GM23338 (cell line): ENCODE data around the gene OST4. TPM values are rescaled to one million over a fixed set of nuclear protein-coding genes. Genes with fewer than 3 reads are reported as not detected.

ENCODE experiments used
- ATAC-seq: fragments of 200-7000 bp; cut with Tn5 transposase; 3 replicates; pipeline ENCODE4 v1.9.1; 2020
- DNase-seq: peaks from one replicate; pipeline ENCODE4 v3.0.0-alpha.2; 2015; ENCODE audit warnings: low spot score
- H2AFZ ChIP-seq: fragments of 200-600 bp; sonication (generic); 2 replicates; pipeline ENCODE4 v1.8.0; 2016; ENCODE audit warnings: antibody characterized with exemption, mild to moderate bottlenecking, moderate library complexity
- H3F3A ChIP-seq: fragments of 200-600 bp; sonication (generic); replicated peaks from 2 replicates; pipeline ENCODE4 v1.8.0; 2017; ENCODE audit warnings: antibody characterized with exemption, mixed run types, low read depth
- H3K27ac ChIP-seq: fragments of 200-600 bp; sonication (generic); 2 replicates; pipeline ENCODE4 v1.6.1; 2016; ENCODE audit warnings: low read depth
- H3K27me3 ChIP-seq: fragments of 200-600 bp; sonication (generic); 2 replicates; pipeline ENCODE4 v1.8.0; 2016; ENCODE audit warnings: mild to moderate bottlenecking, mixed run types, moderate library complexity; ENCODE audit not compliant: insufficient read depth
- H3K36me3 ChIP-seq: fragments of 200-600 bp; sonication (generic); 2 replicates; pipeline ENCODE4 v1.8.0; 2016; ENCODE audit warnings: mild to moderate bottlenecking; ENCODE audit not compliant: insufficient read depth
- H3K4me1 ChIP-seq: fragments of 200-600 bp; sonication (generic); 2 replicates; pipeline ENCODE4 v1.8.0; 2016; ENCODE audit warnings: mild to moderate bottlenecking, moderate library complexity; ENCODE audit not compliant: insufficient read depth
- H3K4me2 ChIP-seq: fragments of 200-600 bp; sonication (generic); 2 replicates; pipeline ENCODE4 v1.7.1; 2017; ENCODE audit warnings: mixed run types
- H3K4me3 ChIP-seq: fragments of 200-600 bp; sonication (generic); 2 replicates; pipeline ENCODE4 v1.6.1; 2016; ENCODE audit warnings: mixed run types
- H3K79me2 ChIP-seq: fragments of 200-600 bp; sonication (generic); replicated peaks from 2 replicates; pipeline ENCODE4 v1.8.0; 2017; ENCODE audit warnings: mild to moderate bottlenecking; ENCODE audit not compliant: insufficient read depth
- H3K9me2 ChIP-seq: fragments of 200-600 bp; sonication (generic); 2 replicates; pipeline ENCODE4 v1.8.0; 2017; ENCODE audit not compliant: insufficient read depth
- H4K20me1 ChIP-seq: fragments of 200-600 bp; sonication (generic); replicated peaks from 2 replicates; pipeline ENCODE4 v1.8.0; 2017; ENCODE audit warnings: mild to moderate bottlenecking; ENCODE audit not compliant: insufficient read depth
- H3K27ac Mint-ChIP-seq: 2 replicates; pipeline ENCODE4 v1.8.0; 2020; ENCODE audit warnings: inconsistent platforms, mild to moderate bottlenecking, moderate library complexity, mixed read lengths
- H3K27me3 Mint-ChIP-seq: 3 replicates; pipeline ENCODE4 v1.8.0; 2022; ENCODE audit warnings: low read depth, mild to moderate bottlenecking, moderate library complexity, mixed read lengths, inconsistent platforms; ENCODE audit not compliant: insufficient read depth, poor library complexity
- H3K36me3 Mint-ChIP-seq: 3 replicates; pipeline ENCODE4 v1.8.0; 2021; ENCODE audit warnings: low read depth, mild to moderate bottlenecking, inconsistent platforms, moderate library complexity, mixed read lengths
- H3K4me1 Mint-ChIP-seq: 3 replicates; pipeline ENCODE4 v1.8.0; 2020; ENCODE audit warnings: mild to moderate bottlenecking, inconsistent platforms, mixed read lengths
- H3K4me3 Mint-ChIP-seq: 3 replicates; pipeline ENCODE4 v1.8.0; 2021; ENCODE audit warnings: moderate library complexity, mild to moderate bottlenecking, inconsistent platforms, mixed read lengths
- H3K9me3 Mint-ChIP-seq: 3 replicates; pipeline ENCODE4 v1.8.0; 2020; ENCODE audit warnings: moderate library complexity, mild to moderate bottlenecking, inconsistent platforms, mixed read lengths
- CREB1 ChIP-seq: fragments of 250-450 bp; sonication (Bioruptor Pico); IDR thresholded peaks from 2 replicates; pipeline ENCODE4 v1.5.0; 2020; ENCODE audit warnings: low read depth, mild to moderate bottlenecking, moderate library complexity
- CTCF ChIP-seq, 2 experiments: fragments of 200-600 bp in 1 of 2; sonication (generic) in 1 of 2; conservative IDR thresholded peaks; 2 replicates each; pipeline versions ENCODE4 v1.5.1 to v1.6.1; 2016 to 2017; ENCODE audit warnings: antibody characterized with exemption in 2 of 2, low read depth in 2 of 2, mild to moderate bottlenecking in 2 of 2, moderate library complexity in 1 of 2
- ETS1 ChIP-seq: IDR thresholded peaks from 2 replicates; pipeline ENCODE4 v1.6.1; 2016; ENCODE audit warnings: antibody characterized with exemption
- EZH2 ChIP-seq: fragments of 200-600 bp; sonication (generic); IDR thresholded peaks from one replicate; pipeline ENCODE4 v1.8.0; 2017; ENCODE audit warnings: antibody characterized with exemption, mild to moderate bottlenecking, low read depth; ENCODE audit not compliant: unreplicated experiment
- EZH2phosphoT487 ChIP-seq: fragments of 200-600 bp; sonication (generic); IDR thresholded peaks from one replicate; pipeline ENCODE4 v1.8.1; 2018; ENCODE audit warnings: antibody characterized with exemption; ENCODE audit not compliant: unreplicated experiment
- JUNB ChIP-seq: IDR thresholded peaks from one replicate; pipeline ENCODE4 v1.6.1; 2016; ENCODE audit warnings: antibody characterized with exemption; ENCODE audit not compliant: unreplicated experiment
- NANOG ChIP-seq: IDR thresholded peaks from 2 replicates; pipeline ENCODE4 v1.6.1; 2016; ENCODE audit warnings: antibody characterized with exemption, borderline replicate concordance
- POLR2AphosphoS5 ChIP-seq: IDR thresholded peaks from 2 replicates; pipeline ENCODE4 v1.6.1; 2016; ENCODE audit warnings: antibody characterized with exemption, low read depth
- STAT1 ChIP-seq: IDR thresholded peaks from one replicate; pipeline ENCODE4 v1.6.1; 2016; ENCODE audit warnings: antibody characterized with exemption; ENCODE audit not compliant: unreplicated experiment
- ZNF114 ChIP-seq: fragments of 250-450 bp; sonication (Bioruptor Pico); IDR thresholded peaks from 2 replicates; pipeline ENCODE4 v1.5.0; 2020; ENCODE audit warnings: mild to moderate bottlenecking, moderate library complexity
- ZNF331 ChIP-seq: fragments of 250-450 bp; sonication (Bioruptor Pico); IDR thresholded peaks from 2 replicates; pipeline ENCODE4 v1.5.0; 2020; ENCODE audit warnings: low read depth, mild to moderate bottlenecking, moderate library complexity
- polyA plus RNA-seq: library from polyadenylated mRNA; unstranded; fragments of >200 nt; fragmentation: Nextera tagmentation; extraction: Ambion mirVana; gene quantifications from 2 replicates; pipeline ENCODE4 v1.2.1, GENCODE V29; 2016
- total RNA-seq: library from RNA; depleted of rRNA; stranded (reverse); fragments of >200 nt; shearing (Covaris generic); gene quantifications from 2 replicates; pipeline ENCODE4 v1.2.3, GENCODE V29; 2014
- TF ChIP-seq, protein P1 (sequence below): fragments of 250-450 bp; sonication (Bioruptor Pico); IDR thresholded peaks from 2 replicates; pipeline ENCODE4 v1.5.0; 2020; ENCODE audit warnings: mild to moderate bottlenecking, moderate library complexity
- TF ChIP-seq, protein P2 (sequence below): IDR thresholded peaks from one replicate; pipeline ENCODE4 v1.6.1; 2018; ENCODE audit warnings: antibody characterized with exemption; ENCODE audit not compliant: unreplicated experiment

OST4 gene
- total and polyA plus RNA-seq, 2 experiments from 2014 or later: 226 to 568 TPM

DNA sequence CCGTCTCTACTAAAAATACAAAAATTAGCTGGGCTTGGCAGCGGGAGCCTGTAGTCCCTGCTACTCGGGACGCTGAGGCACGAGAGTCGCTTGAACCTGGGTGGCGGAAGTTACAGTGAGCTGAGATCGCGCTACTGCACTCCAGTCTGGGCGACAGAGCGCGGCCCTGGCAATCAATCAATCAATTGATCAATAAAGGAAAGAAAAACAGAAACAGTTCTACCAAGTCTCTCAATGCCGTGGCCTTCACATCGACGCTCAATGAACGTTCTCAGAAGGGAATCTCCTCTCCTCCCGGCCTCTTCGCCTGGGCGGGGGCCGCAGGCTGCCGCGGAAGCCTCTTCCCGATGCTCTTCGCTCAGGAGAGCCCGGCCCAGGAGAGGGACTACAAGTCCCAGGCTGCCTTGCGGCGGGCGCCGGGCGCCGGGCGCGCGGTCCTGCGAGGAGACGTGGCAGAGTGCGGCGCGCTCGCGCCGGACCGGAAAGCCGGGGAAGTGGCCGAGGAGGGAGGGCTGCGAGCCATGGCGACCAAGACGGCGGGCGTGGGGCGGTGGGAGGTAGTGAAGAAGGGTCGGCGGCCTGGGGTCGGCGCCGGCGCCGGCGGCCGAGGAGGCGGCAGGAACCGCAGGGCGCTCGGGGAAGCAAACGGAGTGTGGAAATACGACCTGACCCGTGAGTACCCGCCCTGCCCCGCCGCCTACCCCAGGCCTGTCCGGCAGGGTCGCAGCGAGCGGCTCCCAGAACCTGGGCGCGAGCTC lies 38.8 kb downstream of the OST4 start, which contains the start of gene TMEM214:
TSS of gene TMEM214 (plus strand) at position 471 of the 758 bp plus-strand sequence. CDS start at position 522, 51 bp downstream.
- Histone ChIP-seq H3K79me2 (peaks cover 13% of the 10 kb centered on the region), H3K4me2 (peak within 1 kb of the TSS; percentile 97), H4K20me1 (no peaks in the 10 kb centered on the region; the same call in 1 of the 2 replicates), H2AFZ (peak within 1 kb of the TSS; percentile 100), H3K27me3 (no peaks in the 10 kb centered on the region), H3K27ac (no peak within 1 kb of the TSS), H3K4me3 (peak within 1 kb of the TSS; percentile 99), H3F3A (no peaks in the 10 kb centered on the region), H3K9me2 (no peaks in the 10 kb centered on the region), H3K36me3 (no peaks in the 10 kb centered on the region), H3K4me1 (peaks cover 9% of the 10 kb centered on the region; the same call in 1 of the 2 replicates)
- Mint-ChIP-seq H3K4me1 (peaks cover 16% of the 10 kb centered on the region), H3K27me3 (peaks cover 16% of the 10 kb centered on the region), H3K36me3 (peaks cover 28% of the 10 kb centered on the region), H3K4me3 (peak within 1 kb of the TSS; percentile 94), H3K9me3 (no peaks in the 10 kb centered on the region), H3K27ac (peak within 1 kb of the TSS; percentile 74; the same call in 1 of the 2 replicates)
- TF ChIP-seq CREB1 (CRISPR knock-in tag): 0 out of 2 replicates have a peak, but pooled peaks have one; percentile 34
- no peak for TF ChIP-seq ZNF114 (CRISPR knock-in tag)
- peak; percentile 83 for TF ChIP-seq ETS1
- TF ChIP-seq, protein P1, sequence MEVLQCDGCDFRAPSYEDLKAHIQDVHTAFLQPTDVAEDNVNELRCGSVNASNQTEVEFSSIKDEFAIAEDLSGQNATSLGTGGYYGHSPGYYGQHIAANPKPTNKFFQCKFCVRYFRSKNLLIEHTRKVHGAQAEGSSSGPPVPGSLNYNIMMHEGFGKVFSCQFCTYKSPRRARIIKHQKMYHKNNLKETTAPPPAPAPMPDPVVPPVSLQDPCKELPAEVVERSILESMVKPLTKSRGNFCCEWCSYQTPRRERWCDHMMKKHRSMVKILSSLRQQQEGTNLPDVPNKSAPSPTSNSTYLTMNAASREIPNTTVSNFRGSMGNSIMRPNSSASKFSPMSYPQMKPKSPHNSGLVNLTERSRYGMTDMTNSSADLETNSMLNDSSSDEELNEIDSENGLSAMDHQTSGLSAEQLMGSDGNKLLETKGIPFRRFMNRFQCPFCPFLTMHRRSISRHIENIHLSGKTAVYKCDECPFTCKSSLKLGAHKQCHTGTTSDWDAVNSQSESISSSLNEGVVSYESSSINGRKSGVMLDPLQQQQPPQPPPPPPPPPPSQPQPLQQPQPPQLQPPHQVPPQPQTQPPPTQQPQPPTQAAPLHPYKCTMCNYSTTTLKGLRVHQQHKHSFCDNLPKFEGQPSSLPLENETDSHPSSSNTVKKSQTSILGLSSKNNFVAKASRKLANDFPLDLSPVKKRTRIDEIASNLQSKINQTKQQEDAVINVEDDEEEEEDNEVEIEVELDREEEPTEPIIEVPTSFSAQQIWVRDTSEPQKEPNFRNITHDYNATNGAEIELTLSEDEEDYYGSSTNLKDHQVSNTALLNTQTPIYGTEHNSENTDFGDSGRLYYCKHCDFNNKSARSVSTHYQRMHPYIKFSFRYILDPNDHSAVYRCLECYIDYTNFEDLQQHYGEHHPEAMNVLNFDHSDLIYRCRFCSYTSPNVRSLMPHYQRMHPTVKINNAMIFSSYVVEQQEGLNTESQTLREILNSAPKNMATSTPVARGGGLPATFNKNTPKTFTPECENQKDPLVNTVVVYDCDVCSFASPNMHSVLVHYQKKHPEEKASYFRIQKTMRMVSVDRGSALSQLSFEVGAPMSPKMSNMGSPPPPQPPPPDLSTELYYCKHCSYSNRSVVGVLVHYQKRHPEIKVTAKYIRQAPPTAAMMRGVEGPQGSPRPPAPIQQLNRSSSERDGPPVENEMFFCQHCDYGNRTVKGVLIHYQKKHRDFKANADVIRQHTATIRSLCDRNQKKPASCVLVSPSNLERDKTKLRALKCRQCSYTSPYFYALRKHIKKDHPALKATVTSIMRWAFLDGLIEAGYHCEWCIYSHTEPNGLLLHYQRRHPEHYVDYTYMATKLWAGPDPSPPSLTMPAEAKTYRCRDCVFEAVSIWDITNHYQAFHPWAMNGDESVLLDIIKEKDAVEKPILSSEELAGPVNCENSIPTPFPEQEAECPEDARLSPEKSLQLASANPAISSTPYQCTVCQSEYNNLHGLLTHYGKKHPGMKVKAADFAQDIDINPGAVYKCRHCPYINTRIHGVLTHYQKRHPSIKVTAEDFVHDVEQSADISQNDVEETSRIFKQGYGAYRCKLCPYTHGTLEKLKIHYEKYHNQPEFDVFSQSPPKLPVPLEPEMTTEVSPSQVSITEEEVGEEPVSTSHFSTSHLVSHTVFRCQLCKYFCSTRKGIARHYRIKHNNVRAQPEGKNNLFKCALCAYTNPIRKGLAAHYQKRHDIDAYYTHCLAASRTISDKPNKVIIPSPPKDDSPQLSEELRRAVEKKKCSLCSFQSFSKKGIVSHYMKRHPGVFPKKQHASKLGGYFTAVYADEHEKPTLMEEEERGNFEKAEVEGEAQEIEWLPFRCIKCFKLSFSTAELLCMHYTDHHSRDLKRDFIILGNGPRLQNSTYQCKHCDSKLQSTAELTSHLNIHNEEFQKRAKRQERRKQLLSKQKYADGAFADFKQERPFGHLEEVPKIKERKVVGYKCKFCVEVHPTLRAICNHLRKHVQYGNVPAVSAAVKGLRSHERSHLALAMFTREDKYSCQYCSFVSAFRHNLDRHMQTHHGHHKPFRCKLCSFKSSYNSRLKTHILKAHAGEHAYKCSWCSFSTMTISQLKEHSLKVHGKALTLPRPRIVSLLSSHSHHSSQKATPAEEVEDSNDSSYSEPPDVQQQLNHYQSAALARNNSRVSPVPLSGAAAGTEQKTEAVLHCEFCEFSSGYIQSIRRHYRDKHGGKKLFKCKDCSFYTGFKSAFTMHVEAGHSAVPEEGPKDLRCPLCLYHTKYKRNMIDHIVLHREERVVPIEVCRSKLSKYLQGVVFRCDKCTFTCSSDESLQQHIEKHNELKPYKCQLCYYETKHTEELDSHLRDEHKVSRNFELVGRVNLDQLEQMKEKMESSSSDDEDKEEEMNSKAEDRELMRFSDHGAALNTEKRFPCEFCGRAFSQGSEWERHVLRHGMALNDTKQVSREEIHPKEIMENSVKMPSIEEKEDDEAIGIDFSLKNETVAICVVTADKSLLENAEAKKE (CRISPR knock-in tag): no peak
- TF ChIP-seq CTCF (conservative IDR thresholded peaks at IDR 0.05; ENCODE audit: low read depth in 2 of 2): no peak
- no peak for TF ChIP-seq STAT1
- TF ChIP-seq ZNF331: no peak
- TF ChIP-seq EZH2phosphoT487: no peak
- peak; percentile 90 for TF ChIP-seq POLR2AphosphoS5
- no peak for TF ChIP-seq NANOG
- TF ChIP-seq JUNB: no peak
- TF ChIP-seq EZH2: no peak
- TF ChIP-seq, protein P2, sequence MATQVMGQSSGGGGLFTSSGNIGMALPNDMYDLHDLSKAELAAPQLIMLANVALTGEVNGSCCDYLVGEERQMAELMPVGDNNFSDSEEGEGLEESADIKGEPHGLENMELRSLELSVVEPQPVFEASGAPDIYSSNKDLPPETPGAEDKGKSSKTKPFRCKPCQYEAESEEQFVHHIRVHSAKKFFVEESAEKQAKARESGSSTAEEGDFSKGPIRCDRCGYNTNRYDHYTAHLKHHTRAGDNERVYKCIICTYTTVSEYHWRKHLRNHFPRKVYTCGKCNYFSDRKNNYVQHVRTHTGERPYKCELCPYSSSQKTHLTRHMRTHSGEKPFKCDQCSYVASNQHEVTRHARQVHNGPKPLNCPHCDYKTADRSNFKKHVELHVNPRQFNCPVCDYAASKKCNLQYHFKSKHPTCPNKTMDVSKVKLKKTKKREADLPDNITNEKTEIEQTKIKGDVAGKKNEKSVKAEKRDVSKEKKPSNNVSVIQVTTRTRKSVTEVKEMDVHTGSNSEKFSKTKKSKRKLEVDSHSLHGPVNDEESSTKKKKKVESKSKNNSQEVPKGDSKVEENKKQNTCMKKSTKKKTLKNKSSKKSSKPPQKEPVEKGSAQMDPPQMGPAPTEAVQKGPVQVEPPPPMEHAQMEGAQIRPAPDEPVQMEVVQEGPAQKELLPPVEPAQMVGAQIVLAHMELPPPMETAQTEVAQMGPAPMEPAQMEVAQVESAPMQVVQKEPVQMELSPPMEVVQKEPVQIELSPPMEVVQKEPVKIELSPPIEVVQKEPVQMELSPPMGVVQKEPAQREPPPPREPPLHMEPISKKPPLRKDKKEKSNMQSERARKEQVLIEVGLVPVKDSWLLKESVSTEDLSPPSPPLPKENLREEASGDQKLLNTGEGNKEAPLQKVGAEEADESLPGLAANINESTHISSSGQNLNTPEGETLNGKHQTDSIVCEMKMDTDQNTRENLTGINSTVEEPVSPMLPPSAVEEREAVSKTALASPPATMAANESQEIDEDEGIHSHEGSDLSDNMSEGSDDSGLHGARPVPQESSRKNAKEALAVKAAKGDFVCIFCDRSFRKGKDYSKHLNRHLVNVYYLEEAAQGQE: no peak
- DNase-seq: peak; percentile 87
- peak; percentile 98 for ATAC-seq
